Ovary (tissue), 3 donors: ENCODE measurements around the gene ACSF3.

Experiments used
- EP300 ChIP-seq: sonication (generic); formaldehyde crosslinking; IDR thresholded peaks from one replicate; pipeline ENCODE4 v1.6.1; 2017; ENCODE audit warnings: antibody characterized with exemption
- TF ChIP-seq, protein P1 (sequence below), 3 donors: fragments of 450-650 bp in 2 of 3; fragments of 200-600 bp in 1 of 3; IDR thresholded peaks; one replicate each; pipeline versions ENCODE4 v1.5.1 to v1.8.0; 2016 to 2022; ENCODE audit warnings: antibody characterized with exemption in 3 of 3, mild to moderate bottlenecking in 1 of 3
- donor health status: DM: no; HTN: no; CAD: no.

DNA sequence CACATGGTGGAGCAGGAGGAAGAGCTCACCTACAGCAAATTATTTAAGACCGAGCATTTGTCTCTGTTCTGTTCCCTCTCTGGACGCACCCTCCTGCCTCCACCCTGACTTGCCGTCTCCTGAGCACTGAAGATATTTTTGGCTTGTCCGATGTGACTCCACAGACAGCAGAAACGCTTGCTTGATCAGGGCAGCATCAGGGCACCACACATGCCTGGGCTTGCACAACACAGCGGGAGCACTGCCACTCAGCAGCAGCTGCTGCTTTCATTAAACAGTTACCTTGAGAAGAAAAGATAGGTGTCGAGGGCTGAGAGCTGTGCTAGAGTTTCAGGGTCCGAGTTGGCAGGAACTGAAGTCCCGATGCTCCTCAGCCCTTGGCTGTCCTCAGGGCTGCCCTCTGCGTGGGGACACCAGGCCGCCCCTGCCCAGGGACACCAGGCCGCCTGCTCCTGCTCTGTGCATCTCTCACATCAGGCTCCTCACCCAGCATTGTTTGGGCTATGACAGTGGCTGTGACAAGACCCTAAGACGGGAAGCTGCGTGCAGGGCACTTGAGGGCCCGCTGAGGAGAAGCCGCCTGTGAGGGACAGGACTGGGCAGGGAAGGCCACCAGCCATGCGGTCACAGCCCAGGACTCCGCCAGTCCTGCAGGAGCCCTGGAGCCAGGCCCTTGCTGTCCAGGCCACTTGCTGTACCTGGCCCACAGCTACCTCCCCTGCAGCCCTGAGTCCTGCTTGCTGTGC, 56.6 kb downstream of the ACSF3 start:
- TF ChIP-seq, protein P1, sequence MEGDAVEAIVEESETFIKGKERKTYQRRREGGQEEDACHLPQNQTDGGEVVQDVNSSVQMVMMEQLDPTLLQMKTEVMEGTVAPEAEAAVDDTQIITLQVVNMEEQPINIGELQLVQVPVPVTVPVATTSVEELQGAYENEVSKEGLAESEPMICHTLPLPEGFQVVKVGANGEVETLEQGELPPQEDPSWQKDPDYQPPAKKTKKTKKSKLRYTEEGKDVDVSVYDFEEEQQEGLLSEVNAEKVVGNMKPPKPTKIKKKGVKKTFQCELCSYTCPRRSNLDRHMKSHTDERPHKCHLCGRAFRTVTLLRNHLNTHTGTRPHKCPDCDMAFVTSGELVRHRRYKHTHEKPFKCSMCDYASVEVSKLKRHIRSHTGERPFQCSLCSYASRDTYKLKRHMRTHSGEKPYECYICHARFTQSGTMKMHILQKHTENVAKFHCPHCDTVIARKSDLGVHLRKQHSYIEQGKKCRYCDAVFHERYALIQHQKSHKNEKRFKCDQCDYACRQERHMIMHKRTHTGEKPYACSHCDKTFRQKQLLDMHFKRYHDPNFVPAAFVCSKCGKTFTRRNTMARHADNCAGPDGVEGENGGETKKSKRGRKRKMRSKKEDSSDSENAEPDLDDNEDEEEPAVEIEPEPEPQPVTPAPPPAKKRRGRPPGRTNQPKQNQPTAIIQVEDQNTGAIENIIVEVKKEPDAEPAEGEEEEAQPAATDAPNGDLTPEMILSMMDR (IDR thresholded peaks at IDR 0.05), result no peak
- TF ChIP-seq EP300, result no peak
